Endothelial cell of umbilical vein (primary cell): ENCODE data around the gene DIS3L2. TPM values are rescaled to one million over a fixed set of nuclear protein-coding genes. Genes with fewer than 3 reads are reported as not detected.

ENCODE experiments used
- BruUV-seq: library from RNA; stranded (reverse); fragments of 400-500 nt; replicated peaks from 2 replicates; lab custom pipeline; 2021; lab: Mats Ljungman, UMichigan
- CTCF ChIA-PET: fragments of 300-600, 350-600 bp; sonication (Branson Sonifier 250); formaldehyde crosslinking; loops from one replicate; lab custom pipeline; 2021; ENCODE audit warnings: antibody characterized with exemption, inconsistent platforms; lab: Charles Lee
- POLR2A ChIA-PET: fragments of 300-600, 350-600 bp; sonication (Branson Sonifier 250); formaldehyde crosslinking; loops from one replicate; lab custom pipeline; 2021; ENCODE audit warnings: antibody characterized with exemption, inconsistent platforms; lab: Charles Lee
- DNase-seq: peaks from one replicate; pipeline ENCODE4 v3.0.0-alpha.2; 2011; ENCODE audit warnings: low read depth, low spot score
- FAIRE-seq: peaks from 2 replicates; lab custom pipeline; 2011; peaks lifted over from hg19 to GRCh38; lab: Jason Lieb, UNC
- H2AFZ ChIP-seq: 2 replicates; pipeline ENCODE4 v1.6.0; 2012; ENCODE audit warnings: low read depth, low read length, control low read depth, inconsistent platforms
- H3K27ac ChIP-seq: 2 replicates; pipeline ENCODE4 v1.5.1; 2011; ENCODE audit warnings: low read depth, mild to moderate bottlenecking, control low read depth, low read length, moderate library complexity; ENCODE audit not compliant: insufficient read depth
- H3K27me3 ChIP-seq, 2 experiments: 2 replicates each; pipeline versions ENCODE4 v1.6.0 to v1.6.1; 2011; ENCODE audit warnings: low read length in 2 of 2, mixed read lengths in 1 of 2; ENCODE audit not compliant: control insufficient read depth in 2 of 2, insufficient read depth in 2 of 2
- H3K36me3 ChIP-seq, 2 experiments: 2 replicates in 1 of 2; 3 replicates in 1 of 2; pipeline ENCODE4 v1.5.1; 2011; ENCODE audit warnings: low read length in 2 of 2, mild to moderate bottlenecking in 1 of 2, moderate library complexity in 1 of 2; ENCODE audit not compliant: control insufficient read depth in 2 of 2, insufficient read depth in 2 of 2; ENCODE audit errors: extremely low read depth in 1 of 2
- H3K4me1 ChIP-seq: 3 replicates; pipeline ENCODE4 v1.5.1; 2011; ENCODE audit warnings: mild to moderate bottlenecking, low read length; ENCODE audit not compliant: control insufficient read depth, insufficient read depth; ENCODE audit errors: extremely low read depth
- H3K4me2 ChIP-seq: 2 replicates; pipeline ENCODE4 v1.6.1; 2011; ENCODE audit warnings: low read length, control low read depth, mixed read lengths; ENCODE audit not compliant: insufficient read depth
- H3K4me3 ChIP-seq, 3 experiments: fragments of 200-600 bp in 1 of 3; sonication (generic), shearing (Covaris generic) in 1 of 3; replicated peaks in 1 of 3; 2 replicates each; pipeline ENCODE4 v1.5.1; 2011 to 2016; ENCODE audit warnings: control low read depth in 3 of 3, low read length in 3 of 3, mild to moderate bottlenecking in 2 of 3, inconsistent platforms in 1 of 3, low read depth in 1 of 3, moderate library complexity in 1 of 3; ENCODE audit not compliant: insufficient read depth in 1 of 3
- H3K79me2 ChIP-seq: 2 replicates; pipeline ENCODE4 v1.6.0; 2012; ENCODE audit warnings: low read length, inconsistent platforms; ENCODE audit not compliant: control insufficient read depth, insufficient read depth
- H3K9ac ChIP-seq: replicated peaks from 2 replicates; pipeline ENCODE3; 2011; ENCODE audit warnings: low read length, control low read depth; ENCODE audit not compliant: insufficient read depth; ENCODE audit errors: extremely low read depth
- H3K9me1 ChIP-seq: replicated peaks from 3 replicates; pipeline ENCODE4 v1.6.0; 2011; ENCODE audit warnings: mild to moderate bottlenecking, low read length; ENCODE audit not compliant: control insufficient read depth, insufficient read depth; ENCODE audit errors: extremely low read depth
- H3K9me3 ChIP-seq: replicated peaks from 2 replicates; pipeline ENCODE4 v1.5.1; 2012; ENCODE audit warnings: low read length, inconsistent platforms; ENCODE audit not compliant: control insufficient read depth, insufficient read depth
- H4K20me1 ChIP-seq: replicated peaks from 2 replicates; pipeline ENCODE3; 2011; ENCODE audit warnings: mild to moderate bottlenecking, low read length; ENCODE audit not compliant: control insufficient read depth, insufficient read depth; ENCODE audit errors: extremely low read depth
- CTCF ChIP-seq, 2 donors: IDR thresholded peaks; 1 replicate in 1 of 2; 2 replicates in 1 of 2; pipeline ENCODE4 v1.5.1; 2011; ENCODE audit warnings: low read length in 2 of 2, mild to moderate bottlenecking in 2 of 2, moderate library complexity in 2 of 2, control low read depth in 1 of 2, inconsistent platforms in 1 of 2, low read depth in 1 of 2; ENCODE audit not compliant: insufficient read depth in 1 of 2; ENCODE audit errors: extremely low read depth in 1 of 2
- EZH2 ChIP-seq: IDR thresholded peaks from 2 replicates; pipeline ENCODE4 v1.6.1; 2012; ENCODE audit warnings: borderline replicate concordance, low read depth, mild to moderate bottlenecking, moderate library complexity, low read length, inconsistent platforms; ENCODE audit not compliant: severe bottlenecking
- FOS ChIP-seq: IDR thresholded peaks from 2 replicates; pipeline ENCODE4 v1.6.1; 2011; ENCODE audit warnings: mild to moderate bottlenecking, low read length, moderate library complexity, borderline replicate concordance; ENCODE audit not compliant: insufficient read depth
- GATA2 ChIP-seq: IDR thresholded peaks from 2 replicates; pipeline ENCODE4 v1.7.0; 2011; ENCODE audit warnings: low read depth, mild to moderate bottlenecking, moderate library complexity, mixed read lengths, low read length; ENCODE audit not compliant: insufficient read length, insufficient read depth
- JUN ChIP-seq: IDR thresholded peaks from 2 replicates; pipeline ENCODE4 v1.6.1; 2011; ENCODE audit warnings: borderline replicate concordance, low read depth; ENCODE audit not compliant: insufficient read length, insufficient read depth
- MAX ChIP-seq: IDR thresholded peaks from 2 replicates; pipeline ENCODE4 v1.6.1; 2011; ENCODE audit not compliant: insufficient read depth, insufficient read length
- MYC ChIP-seq: IDR thresholded peaks from one replicate; pipeline ENCODE4 v1.6.1; 2011; ENCODE audit warnings: mild to moderate bottlenecking, low read depth, low read length
- POLR2A ChIP-seq: IDR thresholded peaks from 2 replicates; pipeline ENCODE4 v1.6.1; 2012; ENCODE audit warnings: low read depth, mild to moderate bottlenecking, control low read depth, low read length
- POLR2AphosphoS5 ChIP-seq: IDR thresholded peaks from 2 replicates; pipeline ENCODE4 v1.6.1; 2012; ENCODE audit warnings: low read depth, mild to moderate bottlenecking, control low read depth, low read length, moderate library complexity; ENCODE audit not compliant: insufficient read depth
- dilution Hi-C: fragments of 300-500 bp; cut with MboI; formaldehyde crosslinking; loops from one replicate; pipeline ENCODE4 v1.15.0; 2019; ENCODE audit warnings: low sequenced_read_pairs; ENCODE audit not compliant: extremely low pct_ligation_motif_present
- intact Hi-C: fragments of 100-400 bp; cut with micrococcal nuclease; formaldehyde crosslinking; loops from one replicate; pipeline ENCODE4 v1.10.0; 2022
- polyA plus RNA-seq, 4 experiments: library from polyadenylated mRNA; depleted of rRNA in 3 of 4; stranded (reverse) in 3 of 4; unstranded in 1 of 4; fragments of >200 nt; gene quantifications; 2 replicates each; pipeline versions ENCODE4 v1.2.1 to v1.2.3, GENCODE V29; 2011 to 2012; ENCODE audit warnings: missing spikeins in 1 of 4
- total RNA-seq: library from RNA; stranded (reverse); gene quantifications from 2 replicates; pipeline ENCODE4 v1.2.3, GENCODE V29; 2021

DIS3L2 gene
- total and polyA plus RNA-seq, 2 donors (not counting 3 experiments of a cell fraction or from before 2014, with no cell fraction given), result 14.6 to 31.2 TPM

- no peak overlapping the region for H3K9ac ChIP-seq
- ChIA-PET CTCF (no interaction called here), POLR2A (no interaction called here)
- H3K4me1 ChIP-seq, result no peaks in the 10 kb centered on the region
- H3K36me3 ChIP-seq, result no peaks in the 10 kb centered on the region
- no peaks in the 10 kb centered on the region for H3K9me3 ChIP-seq
- H3K79me2 ChIP-seq, result no peaks in the 10 kb centered on the region
- no peak overlapping the region for H3K27ac ChIP-seq
- dilution Hi-C loops (no loop called here), intact Hi-C loops (no loop called here)
- H3K27me3 ChIP-seq, result no peaks in the 10 kb centered on the region
- FAIRE-seq (no peak), DNase-seq (no peak)
- H3K9me1 ChIP-seq, result no peaks in the 10 kb centered on the region
- no TSS peak for BruUV-seq
- H3K4me3 ChIP-seq, result no peak overlapping the region
- TF ChIP-seq EZH2 (no peak), CTCF (IDR thresholded peaks at IDR 0.05; ENCODE audit: extremely low read depth in 1 of 2, insufficient read depth in 1 of 2, low read depth in 1 of 2, low read length in 2 of 2) (no peak), POLR2AphosphoS5 (no peak), FOS (no peak), GATA2 (no peak), JUN (no peak), POLR2A (no peak), MAX (no peak), MYC (no peak)
- no peak overlapping the region for H2AFZ ChIP-seq
- no peaks in the 10 kb centered on the region for H4K20me1 ChIP-seq
- no peak overlapping the region for H3K4me2 ChIP-seq
These were observed 317.0 kb downstream of the DIS3L2 start for GRCh38 chr2:232278534-232278933.
